HL-60 (cell line): ENCODE results near the gene USP50.

Source experiments
- DNase-seq, 2 experiments: peaks; one replicate each; pipeline ENCODE4 v3.0.0-alpha.2; 2010 to 2020; ENCODE audit warnings: low read depth in 1 of 2, low spot score in 1 of 2
- H3K27ac ChIP-seq: fragments of 250-450 bp; sonication (Bioruptor Pico); replicated peaks from 2 replicates; pipeline ENCODE4 v1.5.1; 2020; ENCODE audit warnings: mild to moderate bottlenecking, moderate library complexity
- H3K27me3 ChIP-seq: fragments of 250-450 bp; sonication (Bioruptor Pico); 2 replicates; pipeline ENCODE4 v1.5.1; 2021; ENCODE audit warnings: mild to moderate bottlenecking, moderate library complexity; ENCODE audit not compliant: insufficient read depth, poor library complexity, severe bottlenecking
- H3K4me3 ChIP-seq: replicated peaks from 2 replicates; pipeline ENCODE4 v1.5.1; 2011; ENCODE audit warnings: mild to moderate bottlenecking, control low read depth, low read length; ENCODE audit not compliant: insufficient read depth
- GABPA ChIP-seq: IDR thresholded peaks from 2 replicates; pipeline ENCODE4 v1.6.1; 2012; ENCODE audit warnings: low read depth
- POLR2AphosphoS5 ChIP-seq: IDR thresholded peaks from 2 replicates; pipeline ENCODE4 v1.6.1; 2012; ENCODE audit warnings: low read depth
- REST ChIP-seq: IDR thresholded peaks from 2 replicates; pipeline ENCODE4 v1.6.1; 2012; ENCODE audit warnings: low read depth; ENCODE audit not compliant: insufficient replicate concordance
- SPI1 ChIP-seq: IDR thresholded peaks from 2 replicates; pipeline ENCODE4 v1.6.1; 2012; ENCODE audit warnings: low read depth, mild to moderate bottlenecking, borderline replicate concordance
- TF ChIP-seq, protein P1 (sequence below): IDR thresholded peaks from one replicate; pipeline ENCODE4 v1.5.1; 2011; ENCODE audit warnings: low read length, control low read depth, inconsistent platforms; ENCODE audit not compliant: insufficient read depth

USP50 gene

GRCh38 chr15:50531163-50531562 lies 15.3 kb downstream of the USP50 start:
- no peak for TF ChIP-seq POLR2AphosphoS5
- no peak for TF ChIP-seq GABPA
- TF ChIP-seq, protein P1, sequence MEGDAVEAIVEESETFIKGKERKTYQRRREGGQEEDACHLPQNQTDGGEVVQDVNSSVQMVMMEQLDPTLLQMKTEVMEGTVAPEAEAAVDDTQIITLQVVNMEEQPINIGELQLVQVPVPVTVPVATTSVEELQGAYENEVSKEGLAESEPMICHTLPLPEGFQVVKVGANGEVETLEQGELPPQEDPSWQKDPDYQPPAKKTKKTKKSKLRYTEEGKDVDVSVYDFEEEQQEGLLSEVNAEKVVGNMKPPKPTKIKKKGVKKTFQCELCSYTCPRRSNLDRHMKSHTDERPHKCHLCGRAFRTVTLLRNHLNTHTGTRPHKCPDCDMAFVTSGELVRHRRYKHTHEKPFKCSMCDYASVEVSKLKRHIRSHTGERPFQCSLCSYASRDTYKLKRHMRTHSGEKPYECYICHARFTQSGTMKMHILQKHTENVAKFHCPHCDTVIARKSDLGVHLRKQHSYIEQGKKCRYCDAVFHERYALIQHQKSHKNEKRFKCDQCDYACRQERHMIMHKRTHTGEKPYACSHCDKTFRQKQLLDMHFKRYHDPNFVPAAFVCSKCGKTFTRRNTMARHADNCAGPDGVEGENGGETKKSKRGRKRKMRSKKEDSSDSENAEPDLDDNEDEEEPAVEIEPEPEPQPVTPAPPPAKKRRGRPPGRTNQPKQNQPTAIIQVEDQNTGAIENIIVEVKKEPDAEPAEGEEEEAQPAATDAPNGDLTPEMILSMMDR, result no peak
- TF ChIP-seq REST, result no peak
- TF ChIP-seq SPI1, result no peak
- no peak overlapping the region for H3K4me3 ChIP-seq
- no peak for DNase-seq
- H3K27ac ChIP-seq, result no peak overlapping the region
- no peaks in the 10 kb centered on the region for H3K27me3 ChIP-seq

DNA sequence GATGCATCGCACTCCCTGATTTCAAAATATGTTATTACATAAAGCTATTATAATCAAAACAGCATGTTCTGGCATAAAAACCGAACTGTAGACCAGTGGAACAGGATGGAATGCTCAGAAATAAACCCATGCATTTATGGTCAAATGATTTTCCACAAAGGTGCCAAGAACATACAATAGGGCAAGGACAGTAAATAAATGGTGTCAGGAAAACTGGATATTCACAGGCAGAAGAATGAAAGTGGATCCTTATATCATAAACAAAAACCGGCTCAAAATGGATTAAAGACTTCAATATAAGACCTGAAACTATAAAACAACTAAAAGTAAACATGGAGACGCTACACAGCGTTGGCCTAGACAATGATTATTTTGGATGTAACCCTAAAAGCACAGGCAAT lies 22.6 kb downstream of the USP50 start:
- Histone ChIP-seq H3K27ac (no peak overlapping the region), H3K4me3 (no peak overlapping the region), H3K27me3 (no peaks in the 10 kb centered on the region)
- TF ChIP-seq, protein P1, result no peak
- TF ChIP-seq POLR2AphosphoS5 (no peak), GABPA (no peak), SPI1 (no peak), REST (no peak)
- no peak for DNase-seq

DNA sequence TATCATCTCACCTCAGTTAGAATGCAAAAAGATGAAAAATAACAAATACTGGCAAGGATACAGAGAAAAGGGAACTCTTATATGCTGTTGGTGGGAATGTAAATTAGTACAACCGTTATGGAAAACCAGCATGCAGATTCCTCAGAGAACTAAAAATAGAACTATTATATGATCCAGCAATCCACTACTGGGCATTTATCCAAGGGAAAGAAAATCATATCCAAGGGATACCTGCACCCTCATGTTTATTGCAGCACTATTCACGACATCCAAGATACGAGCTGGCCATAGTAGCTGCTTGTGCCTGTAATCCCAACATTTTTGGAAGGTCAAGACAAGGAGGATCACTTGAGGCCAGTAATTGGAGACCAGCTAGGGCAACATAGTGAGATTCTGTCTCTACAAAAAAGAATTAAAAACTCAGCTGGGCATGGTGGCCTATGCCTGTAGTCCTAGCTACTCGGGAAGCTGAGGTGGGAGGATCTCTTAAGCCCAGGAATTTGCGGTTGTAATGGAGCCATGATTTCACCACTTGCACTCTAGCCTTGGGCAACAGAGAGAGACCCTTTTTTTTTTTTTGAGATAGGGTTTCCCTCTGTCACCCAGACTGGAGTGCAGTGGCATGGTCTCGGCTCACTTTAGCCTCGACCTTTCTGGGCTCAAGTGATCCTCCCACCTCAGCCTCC lies 26.6 kb downstream of the USP50 start:
- no peaks in the 10 kb centered on the region for H3K27me3 ChIP-seq
- TF ChIP-seq REST, result no peak
- TF ChIP-seq, protein P1, result no peak
- no peak for TF ChIP-seq SPI1
- TF ChIP-seq GABPA, result no peak
- no peak for TF ChIP-seq POLR2AphosphoS5
- no peak overlapping the region for H3K27ac ChIP-seq
- no peak for DNase-seq
- no peak overlapping the region for H3K4me3 ChIP-seq
